HG02981 (cell line): ENCODE results near the gene RASL12.
A peak's percentile ranks its signal among the peaks of the same experiment; 100 is the strongest.
"Not testable (repeated sequence)": the region's sequence is repeated elsewhere in the genome, so short reads cannot be mapped to it uniquely, and the experiment has no call there.

Experiments used
- ATAC-seq: cut with Tn5 transposase; IDR thresholded peaks from one replicate; pipeline ENCODE4 v1.9.1; 2021; ENCODE audit warnings: mild to moderate bottlenecking, moderate library complexity; ENCODE audit not compliant: unreplicated experiment

The RASL12 gene

GRCh38 chr15:65057549-65057940, 10.2 kb downstream of the RASL12 start:
- ATAC-seq, result no peak

- no peak for ATAC-seq
Measured at GRCh38 chr15:65056868-65057548, 10.8 kb downstream of the RASL12 start.

- no peak for ATAC-seq
Measured at GRCh38 chr15:65056106-65056505, 11.7 kb downstream of the RASL12 start.

- ATAC-seq, result no peak
Measured at GRCh38 chr15:65055201-65055870, 12.5 kb downstream of the RASL12 start.

- no peak for ATAC-seq
Measured at GRCh38 chr15:65054333-65055200, 13.2 kb downstream of the RASL12 start.

GRCh38 chr15:65052956-65053355, 14.8 kb downstream of the RASL12 start:
- no peak for ATAC-seq

GRCh38 chr15:65051266-65051665, 16.5 kb downstream of the RASL12 start:
- no peak for ATAC-seq

- ATAC-seq, result no peak
Measured at GRCh38 chr15:65050270-65050669, 17.5 kb downstream of the RASL12 start.

- peak; percentile 78 for ATAC-seq
Measured at GRCh38 chr15:65049418-65049840, 18.4 kb downstream of the RASL12 start.

GRCh38 chr15:65048241-65048640, 19.6 kb downstream of the RASL12 start:
- ATAC-seq, result no peak

- ATAC-seq, result no peak
Measured at GRCh38 chr15:65044724-65045481, 22.9 kb downstream of the RASL12 start, which contains the start of gene SLC51B. Gene SLC51B (plus strand): TSS chr15:65045387. CDS start chr15:65050005, 4,618 bp downstream.

GRCh38 chr15:65044218-65044617, 23.6 kb downstream of the RASL12 start:
- ATAC-seq, result not testable (repeated sequence)

- no peak for ATAC-seq
Measured at GRCh38 chr15:65042776-65043327, 24.9 kb downstream of the RASL12 start.

- ATAC-seq, result no peak
Measured at GRCh38 chr15:65041787-65042186, 26.0 kb downstream of the RASL12 start.

- no peak for ATAC-seq
Measured at GRCh38 chr15:65040461-65040860, 27.3 kb downstream of the RASL12 start.

- no peak for ATAC-seq
Measured at GRCh38 chr15:65038836-65039235, 29.0 kb downstream of the RASL12 start.

GRCh38 chr15:65038428-65038827, 29.4 kb downstream of the RASL12 start:
- no peak for ATAC-seq

- ATAC-seq, result no peak
Measured at GRCh38 chr15:65037309-65037708, 30.5 kb downstream of the RASL12 start.

GRCh38 chr15:65034719-65035118, 33.1 kb downstream of the RASL12 start:
- ATAC-seq, result no peak

GRCh38 chr15:65033659-65034269, 34.0 kb downstream of the RASL12 start:
- ATAC-seq, result no peak
